ENCODE data around the gene LYRM7. TPM values are rescaled to one million over a fixed set of nuclear protein-coding genes. Genes with fewer than 3 reads are reported as not detected.
A peak's percentile ranks its signal among the peaks of the same experiment; 100 is the strongest.
"Not testable (repeated sequence)": the region's sequence is repeated elsewhere in the genome, so short reads cannot be mapped to it uniquely, and the experiment has no call there.

LYRM7 gene
- polyA plus RNA-seq (2012; ENCODE audit: insufficient read depth, insufficient read length, low read depth): 12.3 TPM

GRCh38 chr5:131170540-131171275 lies at the start of gene LYRM7:
TSS of gene LYRM7 (plus strand) at chr5:131170944. CDS start at chr5:131171021, 77 bp downstream.
- Histone ChIP-seq H3K4me1 (no peaks in the 10 kb centered on the region; the same call in 1 of the 2 replicates), H3K4me3 (ENCODE audit: low read depth, low read length) (peak within 1 kb of the TSS; percentile 97), H3K27me3 (no peaks in the 10 kb centered on the region), H3K9me3 (no peaks in the 10 kb centered on the region), H3K36me3 (no peaks in the 10 kb centered on the region)
- peak; percentile 18; the same call in 1 of the 2 replicates for TF ChIP-seq CTCF (IDR thresholded peaks at IDR 0.05; ENCODE audit: low read depth, low read length)
- DNase-seq: peak; percentile 97

GRCh38 chr5:131127244-131127643 lies 43.5 kb upstream of the LYRM7 start:
- not testable (repeated sequence) for H3K27me3 ChIP-seq; H3K36me3 ChIP-seq; DNase-seq; H3K9me3 ChIP-seq; H3K4me3 ChIP-seq (ENCODE audit: low read depth, low read length); H3K4me1 ChIP-seq

GRCh38 chr5:131129306-131129705 lies 41.4 kb upstream of the LYRM7 start:
- Histone ChIP-seq H3K27me3 (no peaks in the 10 kb centered on the region; the same call in 1 of the 2 replicates), H3K9me3 (no peaks in the 10 kb centered on the region), H3K4me1 (no peaks in the 10 kb centered on the region), H3K36me3 (no peaks in the 10 kb centered on the region), H3K4me3 (ENCODE audit: low read depth, low read length) (no peak overlapping the region)
- TF ChIP-seq CTCF (IDR thresholded peaks at IDR 0.05; ENCODE audit: low read depth, low read length): no peak
- no peak for DNase-seq

GRCh38 chr5:131133091-131133490 lies 37.7 kb upstream of the LYRM7 start:
- not testable (repeated sequence) for H3K9me3 ChIP-seq; H3K36me3 ChIP-seq; DNase-seq; H3K27me3 ChIP-seq; H3K4me3 ChIP-seq (ENCODE audit: low read depth, low read length); H3K4me1 ChIP-seq

- not testable (repeated sequence) for H3K4me1 ChIP-seq; H3K36me3 ChIP-seq; H3K27me3 ChIP-seq; H3K9me3 ChIP-seq; H3K4me3 ChIP-seq (ENCODE audit: low read depth, low read length); DNase-seq
Observed at GRCh38 chr5:131138406-131138805, 32.3 kb upstream of the LYRM7 start.

- H3K9me3 ChIP-seq: no peaks in the 10 kb centered on the region
- DNase-seq: no peak
- H3K27me3 ChIP-seq: no peaks in the 10 kb centered on the region
- no peaks in the 10 kb centered on the region for H3K4me1 ChIP-seq
- TF ChIP-seq CTCF (IDR thresholded peaks at IDR 0.05; ENCODE audit: low read depth, low read length): no peak
- H3K36me3 ChIP-seq: no peaks in the 10 kb centered on the region
- no peak overlapping the region for H3K4me3 ChIP-seq (ENCODE audit: low read depth, low read length)
Observed at GRCh38 chr5:131139321-131139720, 31.4 kb upstream of the LYRM7 start.

- DNase-seq: no peak
- H3K9me3 ChIP-seq: no peaks in the 10 kb centered on the region
- no peaks in the 10 kb centered on the region for H3K4me1 ChIP-seq
- H3K4me3 ChIP-seq (ENCODE audit: low read depth, low read length): no peak overlapping the region
- TF ChIP-seq CTCF (IDR thresholded peaks at IDR 0.05; ENCODE audit: low read depth, low read length): no peak
- no peaks in the 10 kb centered on the region for H3K36me3 ChIP-seq
- H3K27me3 ChIP-seq: no peaks in the 10 kb centered on the region
Observed at GRCh38 chr5:131142970-131143617, 27.6 kb upstream of the LYRM7 start.

All from BE2C (cell line).